Esophagus squamous epithelium (tissue), 4 donors: Measurements from ENCODE around the gene GPSM1.

ENCODE experiments used
- POLR2A ChIP-seq, 4 donors: fragments of 450-650 bp; IDR thresholded peaks; one replicate each; pipeline ENCODE4 v1.6.1; 2017; ENCODE audit warnings: antibody characterized with exemption in 4 of 4, mild to moderate bottlenecking in 4 of 4, moderate library complexity in 3 of 4
- TF ChIP-seq, protein P1 (sequence below), 6 experiments: fragments of 450-650 bp in 4 of 6; fragments of 200-600 bp in 2 of 6; sonication (generic) in 2 of 6; IDR thresholded peaks; one replicate each; pipeline ENCODE4 v1.5.1; 2016 to 2019; ENCODE audit warnings: antibody characterized with exemption in 6 of 6, mild to moderate bottlenecking in 4 of 6, moderate library complexity in 4 of 6

DNA sequence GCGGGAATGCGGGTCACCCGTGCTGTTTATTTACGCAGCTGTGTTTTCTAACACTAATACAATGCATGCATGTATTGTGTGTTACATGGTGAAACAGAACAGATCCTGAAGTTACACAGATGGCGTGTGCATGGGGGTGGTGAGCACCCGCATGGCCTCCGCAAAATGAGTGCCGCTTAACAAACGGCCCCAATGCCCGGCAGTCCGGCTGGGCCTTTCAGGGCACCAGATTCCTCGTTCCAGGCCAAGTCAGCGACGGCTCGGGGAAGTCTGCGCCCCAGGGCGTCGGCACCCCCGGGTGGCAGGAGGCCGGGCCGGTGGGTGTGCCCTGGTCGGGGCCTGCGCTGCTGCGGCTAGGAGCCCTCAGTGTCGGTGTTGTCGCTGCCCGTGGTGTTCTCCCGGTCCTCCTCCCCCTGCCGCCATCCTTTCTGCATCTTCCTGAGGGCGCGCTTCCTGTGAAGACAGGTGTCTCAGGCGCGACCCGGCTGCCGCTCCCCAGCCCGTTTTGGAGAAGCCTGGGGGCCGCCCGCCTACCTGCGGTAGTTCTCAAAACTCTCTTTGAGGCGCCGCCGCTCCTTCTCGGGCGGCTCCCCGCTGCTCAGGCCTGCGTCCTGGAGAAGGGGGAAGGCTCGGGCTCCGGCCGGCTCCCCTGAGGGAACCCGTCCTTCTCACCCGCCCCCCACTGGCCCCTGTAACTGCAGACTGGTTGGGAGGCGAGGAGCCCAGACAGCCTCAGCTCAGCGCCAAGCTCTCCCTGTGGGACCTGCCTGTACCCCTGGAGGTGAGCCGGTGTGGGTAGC, 36.8 kb downstream of the GPSM1 start:
- TF ChIP-seq, protein P1, sequence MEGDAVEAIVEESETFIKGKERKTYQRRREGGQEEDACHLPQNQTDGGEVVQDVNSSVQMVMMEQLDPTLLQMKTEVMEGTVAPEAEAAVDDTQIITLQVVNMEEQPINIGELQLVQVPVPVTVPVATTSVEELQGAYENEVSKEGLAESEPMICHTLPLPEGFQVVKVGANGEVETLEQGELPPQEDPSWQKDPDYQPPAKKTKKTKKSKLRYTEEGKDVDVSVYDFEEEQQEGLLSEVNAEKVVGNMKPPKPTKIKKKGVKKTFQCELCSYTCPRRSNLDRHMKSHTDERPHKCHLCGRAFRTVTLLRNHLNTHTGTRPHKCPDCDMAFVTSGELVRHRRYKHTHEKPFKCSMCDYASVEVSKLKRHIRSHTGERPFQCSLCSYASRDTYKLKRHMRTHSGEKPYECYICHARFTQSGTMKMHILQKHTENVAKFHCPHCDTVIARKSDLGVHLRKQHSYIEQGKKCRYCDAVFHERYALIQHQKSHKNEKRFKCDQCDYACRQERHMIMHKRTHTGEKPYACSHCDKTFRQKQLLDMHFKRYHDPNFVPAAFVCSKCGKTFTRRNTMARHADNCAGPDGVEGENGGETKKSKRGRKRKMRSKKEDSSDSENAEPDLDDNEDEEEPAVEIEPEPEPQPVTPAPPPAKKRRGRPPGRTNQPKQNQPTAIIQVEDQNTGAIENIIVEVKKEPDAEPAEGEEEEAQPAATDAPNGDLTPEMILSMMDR (IDR thresholded peaks at IDR 0.05), result peak in 1 of 6 experiments; percentile 17
- no peak for TF ChIP-seq POLR2A (IDR thresholded peaks at IDR 0.05)
